ENCODE results near the gene METTL17. TPM values are rescaled to one million over a fixed set of nuclear protein-coding genes. Genes with fewer than 3 reads are reported as not detected.

Gene METTL17
- total and polyA plus RNA-seq, 2 of the 8 experiments (the other 6 are each of a cell fraction or from before 2014, with no cell fraction given) = 73.8 to 138 TPM

- H3K27me3 ChIP-seq (replicated peaks in 1 of 4; ENCODE audit: control insufficient read depth in 3 of 4, extremely low read depth in 1 of 4, insufficient read depth in 3 of 4, low read length in 3 of 4) = peaks cover 2 to 25% (median 22%) of the 10 kb centered on the region in 4 experiments; a peak in 6 of 7 replicates
- no peak overlapping the region for H4K5ac ChIP-seq (ENCODE audit: insufficient read length, low read depth, low read length)
- H3K4me1 ChIP-seq (replicated peaks in 1 of 4; ENCODE audit: control insufficient read depth in 3 of 4, insufficient read depth in 4 of 4, low read length in 3 of 4) = peaks cover 4 to 22% (median 14%) of the 10 kb centered on the region in 4 experiments; a peak in 6 of 7 replicates
- no peak overlapping the region for H2BK20ac ChIP-seq (ENCODE audit: low read length)
- H3K18ac ChIP-seq (ENCODE audit: extremely low read depth, low read length) = no peak overlapping the region
- no peak overlapping the region for H2BK120ac ChIP-seq (replicated peaks; ENCODE audit: low read depth, low read length)
- ChIA-PET POLR2A (ENCODE audit: partially characterized antibody) (interaction anchor here (1.2 to 3.4 kb wide), 7 partner anchors 8 to 69 kb away, joined by 3 to 19 read pairs (median 9); partner anchors contain the start of gene RNASE13), CTCF (ENCODE audit: partially characterized antibody) (interaction anchor here (0.7 to 16.1 kb wide), 12 partner anchors 9 to 83 kb away, joined by 3 to 371 read pairs (median 5); partner anchors contain the start of genes ARHGEF40 and RNASE7)
- H2AK5ac ChIP-seq (ENCODE audit: low read depth, low read length) = peak overlapping the region; percentile 39; the same call in 1 of the 2 replicates
- no peak overlapping the region for H3K27ac ChIP-seq (ENCODE audit: low read depth, low read length)
- no peak overlapping the region for H2BK5ac ChIP-seq (ENCODE audit: low read depth, low read length)
- H3K9ac ChIP-seq (replicated peaks in 1 of 4; ENCODE audit: extremely low read depth in 1 of 4, low read depth in 3 of 4, low read length in 3 of 4) = no peak overlapping the region
- no peak overlapping the region for H3K23ac ChIP-seq (ENCODE audit: insufficient read length)
- no peak overlapping the region for H3K4ac ChIP-seq (replicated peaks; ENCODE audit: insufficient read length, low read depth, low read length)
- DNase-seq (ENCODE audit: low read depth in 1 of 2, low spot score in 2 of 2) = no peak
- H3K56ac ChIP-seq (replicated peaks; ENCODE audit: insufficient read length, low read depth, low read length) = no peak overlapping the region
- H3K36me3 ChIP-seq (ENCODE audit: control insufficient read depth in 2 of 4, insufficient read depth in 4 of 4, low read length in 3 of 4) = peaks cover 0 to 5% (median under 1%) of the 10 kb centered on the region in 4 experiments; a peak in 3 of 8 replicates
- no peaks in the 10 kb centered on the region for H3K79me2 ChIP-seq (ENCODE audit: control insufficient read depth in 1 of 2, insufficient read depth in 2 of 2, low read length in 2 of 2)
- H2AFZ ChIP-seq (ENCODE audit: low read length) = no peak overlapping the region
- no peak overlapping the region for H3K14ac ChIP-seq (ENCODE audit: insufficient read length)
- WGBS, 2 experiments (ENCODE audit: extremely low coverage in 1 of 2, insufficient coverage in 1 of 2, insufficient read length in 1 of 2, insufficient replicate concordance in 2 of 2, low coverage in 1 of 2, low lambda C conversion rate in 2 of 2, missing lambda C conversion rate in 1 of 2) = 84% methylated on average over 7 of the region's 7 CpGs; no CpG with 5 or more reads in 1 of the 2 experiments
- H2BK15ac ChIP-seq (ENCODE audit: low read length) = peak overlapping the region; percentile 40; the same call in 1 of the 2 replicates
- no peak overlapping the region for H4K91ac ChIP-seq (replicated peaks; ENCODE audit: insufficient read length, low read length)
- no peak overlapping the region for H3K4me3 ChIP-seq (ENCODE audit: extremely low read depth in 1 of 4, insufficient read depth in 2 of 4, low read depth in 3 of 4, low read length in 4 of 4)
- no peaks in the 10 kb centered on the region for H3K79me1 ChIP-seq (ENCODE audit: low read depth, low read length)
- no peak for FAIRE-seq
- H3K4me2 ChIP-seq (ENCODE audit: insufficient read depth in 1 of 2, low read depth in 2 of 2, low read length in 2 of 2) = peak overlapping the region in 1 of 2 experiments; percentile 94; a peak in 1 of 4 replicates
- H4K20me1 ChIP-seq (replicated peaks in 1 of 2; ENCODE audit: control insufficient read depth in 1 of 2, insufficient read depth in 2 of 2, low read length in 2 of 2) = no peaks in the 10 kb centered on the region
- no peaks in the 10 kb centered on the region for H3K9me3 ChIP-seq (ENCODE audit: insufficient read depth in 2 of 2, low read depth in 1 of 2, low read length in 1 of 2)
- TF ChIP-seq SUZ12 (IDR thresholded peaks at IDR 0.05; ENCODE audit: low read length) (0 out of 2 replicates have a peak, but pooled peaks have one; percentile 1), GABPA (IDR thresholded peaks at IDR 0.05; ENCODE audit: borderline replicate concordance, insufficient read depth, low read length) (no peak)
- H2BK12ac ChIP-seq (ENCODE audit: low read depth, low read length) = no peak overlapping the region; the same call in 1 of the 2 replicates
- no peak overlapping the region for H4K8ac ChIP-seq (ENCODE audit: extremely low read depth, insufficient read depth, low read length)
- peaks cover 17% of the 10 kb centered on the region for H3K23me2 ChIP-seq (ENCODE audit: low read depth, low read length)
Measured at GRCh38 chr14:21023174-21023573, 33.4 kb downstream of the METTL17 start.
